Breast epithelium (tissue), 3 donors: ENCODE data around the gene CD14.

Experiments used
- CTCF ChIP-seq, 3 donors: fragments of 450-650 bp; IDR thresholded peaks; one replicate each; pipeline ENCODE4 v1.5.1; 2016 to 2017; ENCODE audit warnings: antibody characterized with exemption in 3 of 3, mild to moderate bottlenecking in 3 of 3, moderate library complexity in 3 of 3
- POLR2A ChIP-seq: fragments of 450-650 bp; IDR thresholded peaks from one replicate; pipeline ENCODE4 v1.6.1; 2016; ENCODE audit warnings: antibody characterized with exemption, mild to moderate bottlenecking, moderate library complexity
- POLR2AphosphoS5 ChIP-seq, 3 donors: sonication (generic); formaldehyde crosslinking; IDR thresholded peaks; one replicate each; pipeline ENCODE4 v1.6.1; 2017; ENCODE audit warnings: antibody characterized with exemption in 3 of 3

GRCh38 chr5:140672455-140673186, 39.6 kb upstream of the CD14 start:
- no peak for TF ChIP-seq POLR2A
- TF ChIP-seq CTCF (IDR thresholded peaks at IDR 0.05) = no peak
- TF ChIP-seq POLR2AphosphoS5 (IDR thresholded peaks at IDR 0.05) = no peak
